H1 (cell line): ENCODE measurements around the gene TRABD2A. TPM values are rescaled to one million over a fixed set of nuclear protein-coding genes. Genes with fewer than 3 reads are reported as not detected.

Experiments
- CTCF ChIA-PET: fragments of 300-600 bp; sonication (Branson Sonifier 250); formaldehyde crosslinking; loops from one replicate; lab custom pipeline; 2021; ENCODE audit not compliant: partially characterized antibody; lab: Charles Lee
- POLR2A ChIA-PET: fragments of 300-600 bp; sonication (Branson Sonifier 250); formaldehyde crosslinking; loops from one replicate; lab custom pipeline; 2021; ENCODE audit warnings: inconsistent platforms; ENCODE audit not compliant: partially characterized antibody; lab: Charles Lee
- DNase-seq, 2 experiments: peaks; one replicate each; pipeline versions ENCODE4 v3.0.0 to v3.0.0-alpha.2; 2010 to 2022; ENCODE audit warnings: low spot score in 2 of 2, low read depth in 1 of 2, mixed read lengths in 1 of 2
- FAIRE-seq: peaks from 2 replicates; lab custom pipeline; 2011; peaks lifted over from hg19 to GRCh38; lab: Jason Lieb, UNC
- H2AFZ ChIP-seq: 2 replicates; pipeline ENCODE4 v1.8.1; 2012; ENCODE audit warnings: low read length, inconsistent platforms
- H2AK5ac ChIP-seq: 2 replicates; pipeline ENCODE4 v1.6.1; 2013; ENCODE audit warnings: low read depth, low read length
- H2BK120ac ChIP-seq: replicated peaks from 2 replicates; pipeline ENCODE3; 2013; ENCODE audit warnings: low read depth, low read length, inconsistent platforms
- H2BK12ac ChIP-seq: 2 replicates; pipeline ENCODE4 v1.6.1; 2013; ENCODE audit warnings: low read depth, low read length
- H2BK15ac ChIP-seq: 2 replicates; pipeline ENCODE4 v1.6.1; 2013; ENCODE audit warnings: low read length
- H2BK20ac ChIP-seq: 2 replicates; pipeline ENCODE4 v1.6.1; 2013; ENCODE audit warnings: low read length
- H2BK5ac ChIP-seq: 2 replicates; pipeline ENCODE4 v1.6.1; 2013; ENCODE audit warnings: low read depth, low read length
- H3K14ac ChIP-seq: 2 replicates; pipeline ENCODE4 v1.6.1; 2013; ENCODE audit warnings: inconsistent platforms; ENCODE audit not compliant: insufficient read length
- H3K18ac ChIP-seq: 2 replicates; pipeline ENCODE4 v1.6.1; 2013; ENCODE audit warnings: low read length; ENCODE audit errors: extremely low read depth
- H3K23ac ChIP-seq: 2 replicates; pipeline ENCODE4 v1.6.1; 2013; ENCODE audit warnings: inconsistent platforms; ENCODE audit not compliant: insufficient read length
- H3K23me2 ChIP-seq: 2 replicates; pipeline ENCODE4 v1.6.1; 2013; ENCODE audit warnings: low read depth, low read length
- H3K27ac ChIP-seq: 2 replicates; pipeline ENCODE4 v1.6.1; 2011; ENCODE audit warnings: low read depth, low read length, inconsistent platforms
- H3K27me3 ChIP-seq, 4 experiments: replicated peaks in 1 of 4; 1 replicate in 1 of 4; 2 replicates in 3 of 4; pipeline versions ENCODE4 v1.6.1 to v1.8.1; 2011 to 2013; ENCODE audit warnings: low read length in 3 of 4, mild to moderate bottlenecking in 3 of 4, inconsistent platforms in 2 of 4, mixed read lengths in 2 of 4, moderate library complexity in 1 of 4; ENCODE audit not compliant: control insufficient read depth in 3 of 4, insufficient read depth in 3 of 4; ENCODE audit errors: extremely low read depth in 1 of 4
- H3K36me3 ChIP-seq, 4 experiments: 2 replicates each; pipeline versions ENCODE4 v1.6.1 to v1.8.1; 2011 to 2013; ENCODE audit warnings: mild to moderate bottlenecking in 4 of 4, low read length in 3 of 4, moderate library complexity in 2 of 4, control low read depth in 1 of 4, inconsistent platforms in 1 of 4; ENCODE audit not compliant: insufficient read depth in 4 of 4, control insufficient read depth in 2 of 4
- H3K4ac ChIP-seq: replicated peaks from 2 replicates; pipeline ENCODE3; 2013; ENCODE audit warnings: low read length, low read depth, mixed read lengths, inconsistent platforms; ENCODE audit not compliant: insufficient read length
- H3K4me1 ChIP-seq, 4 experiments: replicated peaks in 1 of 4; 1 replicate in 1 of 4; 2 replicates in 3 of 4; pipeline versions ENCODE4 v1.6.1 to v1.8.1; 2011 to 2013; ENCODE audit warnings: low read length in 3 of 4, inconsistent platforms in 2 of 4, mixed read lengths in 1 of 4; ENCODE audit not compliant: insufficient read depth in 4 of 4, control insufficient read depth in 3 of 4
- H3K4me2 ChIP-seq, 2 experiments: 2 replicates each; pipeline versions ENCODE4 v1.6.1 to v1.8.1; 2011 to 2013; ENCODE audit warnings: low read depth in 2 of 2, low read length in 2 of 2, control low read depth in 1 of 2, inconsistent platforms in 1 of 2, mild to moderate bottlenecking in 1 of 2; ENCODE audit not compliant: insufficient read depth in 1 of 2
- H3K4me3 ChIP-seq, 4 experiments: fragments of 200-600, 300-600 bp in 1 of 4; sonication (generic), shearing (Covaris generic), sonication (Bioruptor Twin) in 1 of 4; 2 replicates each; pipeline versions ENCODE4 v1.5.1 to v1.8.1; 2011 to 2016; ENCODE audit warnings: low read length in 4 of 4, low read depth in 3 of 4, control low read depth in 2 of 4, inconsistent platforms in 2 of 4, mild to moderate bottlenecking in 2 of 4, mixed read lengths in 1 of 4, moderate library complexity in 1 of 4; ENCODE audit not compliant: insufficient read depth in 2 of 4; ENCODE audit errors: extremely low read depth in 1 of 4
- H3K56ac ChIP-seq: replicated peaks from 2 replicates; pipeline ENCODE3; 2013; ENCODE audit warnings: low read depth, mild to moderate bottlenecking, mixed read lengths, low read length, inconsistent platforms; ENCODE audit not compliant: insufficient read length
- H3K79me1 ChIP-seq: 2 replicates; pipeline ENCODE4 v1.6.1; 2013; ENCODE audit warnings: low read depth, low read length, control low read depth
- H3K79me2 ChIP-seq, 2 experiments: 2 replicates each; pipeline versions ENCODE4 v1.6.1 to v1.8.1; 2012 to 2013; ENCODE audit warnings: low read length in 2 of 2, mild to moderate bottlenecking in 2 of 2, inconsistent platforms in 1 of 2; ENCODE audit not compliant: insufficient read depth in 2 of 2, control insufficient read depth in 1 of 2
- H3K9ac ChIP-seq, 4 experiments: replicated peaks in 1 of 4; 1 replicate in 1 of 4; 2 replicates in 3 of 4; pipeline versions ENCODE4 v1.6.1 to v1.8.1; 2011 to 2013; ENCODE audit warnings: low read depth in 3 of 4, low read length in 3 of 4, control low read depth in 2 of 4, mild to moderate bottlenecking in 2 of 4, moderate library complexity in 2 of 4, inconsistent platforms in 1 of 4; ENCODE audit errors: extremely low read depth in 1 of 4
- H3K9me3 ChIP-seq, 2 experiments: 2 replicates each; pipeline versions ENCODE4 v1.6.1 to v1.8.1; 2012 to 2013; ENCODE audit warnings: mild to moderate bottlenecking in 2 of 2, moderate library complexity in 2 of 2, control low read depth in 1 of 2, inconsistent platforms in 1 of 2, low read depth in 1 of 2, low read length in 1 of 2, mixed read lengths in 1 of 2; ENCODE audit not compliant: insufficient read depth in 2 of 2
- H4K20me1 ChIP-seq, 2 experiments: replicated peaks in 1 of 2; 2 replicates each; pipeline versions ENCODE3 to v1.8.1; 2011 to 2013; ENCODE audit warnings: inconsistent platforms in 2 of 2, low read length in 2 of 2, mild to moderate bottlenecking in 1 of 2; ENCODE audit not compliant: insufficient read depth in 2 of 2, control insufficient read depth in 1 of 2
- H4K5ac ChIP-seq: 2 replicates; pipeline ENCODE4 v1.6.1; 2013; ENCODE audit warnings: low read length, low read depth, mixed read lengths, inconsistent platforms; ENCODE audit not compliant: insufficient read length
- H4K8ac ChIP-seq: 2 replicates; pipeline ENCODE4 v1.8.0; 2013; ENCODE audit warnings: mild to moderate bottlenecking, moderate library complexity, low read length, inconsistent platforms; ENCODE audit not compliant: insufficient read depth; ENCODE audit errors: extremely low read depth
- H4K91ac ChIP-seq: replicated peaks from 2 replicates; pipeline ENCODE3; 2013; ENCODE audit warnings: low read length, mixed read lengths, inconsistent platforms; ENCODE audit not compliant: insufficient read length
- ASH2L ChIP-seq: fragments of 200-600, 300-600 bp; sonication (generic); IDR thresholded peaks from one replicate; pipeline ENCODE4 v1.7.1; 2017; ENCODE audit warnings: low read length
- CEBPB ChIP-seq: IDR thresholded peaks from 2 replicates; pipeline ENCODE4 v1.6.1; 2012; ENCODE audit warnings: low read depth, low read length
- CTBP2 ChIP-seq: IDR thresholded peaks from 2 replicates; pipeline ENCODE4 v1.7.0; 2011; ENCODE audit warnings: borderline replicate concordance, mild to moderate bottlenecking, moderate library complexity, mixed read lengths, low read length; ENCODE audit not compliant: insufficient read depth, insufficient read length
- EGR1 ChIP-seq: IDR thresholded peaks from 2 replicates; pipeline ENCODE4 v1.6.1; 2011; ENCODE audit warnings: low read depth, low read length, borderline replicate concordance
- HDAC2 ChIP-seq, 2 experiments: fragments of 300-600 bp in 1 of 2; sonication (generic) in 1 of 2; IDR thresholded peaks; 2 replicates each; pipeline ENCODE4 v1.6.1; 2011 to 2012; ENCODE audit warnings: low read depth in 2 of 2, low read length in 2 of 2, mild to moderate bottlenecking in 2 of 2, moderate library complexity in 2 of 2, borderline replicate concordance in 1 of 2, inconsistent platforms in 1 of 2
- POU5F1 ChIP-seq: IDR thresholded peaks from 2 replicates; pipeline ENCODE4 v1.6.1; 2011; ENCODE audit warnings: low read depth, mild to moderate bottlenecking, low read length, moderate library complexity
- RNF2 ChIP-seq: fragments of 200-900, 300-1000 bp; sonication (generic); IDR thresholded peaks from 2 replicates; pipeline ENCODE4 v1.7.1; 2016; ENCODE audit warnings: borderline replicate concordance, low read depth, mild to moderate bottlenecking, antibody characterized with exemption, low read length; ENCODE audit not compliant: poor library complexity, severe bottlenecking; ENCODE audit errors: missing control alignments
- SUZ12 ChIP-seq: fragments of 200-600 bp; sonication (generic); IDR thresholded peaks from 2 replicates; pipeline ENCODE4 v1.6.1; 2012; ENCODE audit warnings: mild to moderate bottlenecking, inconsistent platforms, low read length, moderate library complexity, mixed read lengths
- TCF12 ChIP-seq: IDR thresholded peaks from 2 replicates; pipeline ENCODE4 v1.6.1; 2011; ENCODE audit warnings: low read depth, mild to moderate bottlenecking, low read length
- TEAD4 ChIP-seq: IDR thresholded peaks from 2 replicates; pipeline ENCODE4 v1.6.1; 2012; ENCODE audit warnings: low read depth, low read length, inconsistent platforms, mixed read lengths
- YY1 ChIP-seq: IDR thresholded peaks from 2 replicates; pipeline ENCODE4 v1.6.1; 2011; ENCODE audit warnings: low read depth, mild to moderate bottlenecking, low read length
- WGBS, 2 experiments: shearing (Covaris generic) in 1 of 2; methylation state at CpG; one replicate each; pipeline versions ENCODE4 v1.1.6 to v1.1.7; 2013 to 2015; ENCODE audit warnings: low lambda C conversion rate in 2 of 2, mixed read lengths in 2 of 2, inconsistent platforms in 1 of 2, low coverage in 1 of 2, missing lambda C conversion rate in 1 of 2; ENCODE audit not compliant: insufficient replicate concordance in 2 of 2, insufficient coverage in 1 of 2, insufficient read length in 1 of 2; ENCODE audit errors: extremely low coverage in 1 of 2, missing lambda C conversion rate in 1 of 2; 5-methylcytosine and 5-hydroxymethylcytosine counted together
- polyA plus RNA-seq, 7 experiments: library from polyadenylated mRNA; depleted of rRNA in 3 of 7; stranded (reverse) in 5 of 7; unstranded in 2 of 7; fragments of >200 nt in 5 of 7; fragments of 200-250 nt in 2 of 7; gene quantifications; 1 replicate in 5 of 7; 2 replicates in 1 of 7; 4 replicates in 1 of 7; pipeline versions ENCODE4 v1.2.1 to v1.2.3, GENCODE V29; 2011 to 2013; ENCODE audit warnings: missing spikeins in 2 of 7, mixed read lengths in 2 of 7
- total RNA-seq: library from RNA; stranded (reverse); fragmentation: NEBNext Ultra II Directional; extraction: Animal tissue kit (Norgen Biotek cat#: 25700); gene quantifications from 2 replicates; pipeline ENCODE4 v1.2.1, GENCODE V29; 2021

The TRABD2A gene
- total and polyA plus RNA-seq, 2 of the 8 experiments (the other 6 are each of a cell fraction or from before 2014, with no cell fraction given) = 17.3 to 18.6 TPM

DNA sequence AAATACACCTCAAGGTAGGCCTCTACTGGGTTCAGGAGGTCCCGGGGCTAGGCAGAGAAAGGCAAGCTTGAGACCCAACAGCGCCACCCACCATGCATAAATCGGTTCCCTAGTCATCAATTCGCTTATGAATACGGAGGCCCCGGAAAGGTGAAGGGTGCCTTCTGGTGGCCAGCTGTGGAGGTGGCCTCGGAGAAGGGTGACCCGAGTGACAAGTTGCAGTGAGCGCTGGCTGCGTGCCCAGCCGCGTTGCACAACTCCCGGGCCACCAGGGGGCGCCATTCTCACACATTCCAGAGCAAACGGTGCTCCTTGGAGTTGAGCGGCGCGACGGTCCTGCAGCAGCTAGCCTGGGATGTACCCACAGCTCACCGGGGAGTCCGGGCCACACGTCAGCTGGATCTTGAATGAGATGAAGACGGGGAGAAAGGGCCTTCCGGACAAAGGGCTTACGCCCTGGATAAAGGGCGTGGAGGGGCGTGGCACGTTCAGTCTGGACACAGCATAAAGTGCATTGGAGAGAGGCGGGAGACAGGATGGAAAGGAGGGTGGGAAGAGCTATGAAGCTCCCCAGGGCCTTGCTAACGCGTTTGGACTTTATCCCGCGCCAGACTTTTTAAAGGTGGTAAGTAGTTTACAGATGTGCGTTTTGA lies 45.0 kb upstream of the TRABD2A start:
- no peak overlapping the region for H3K4ac ChIP-seq
- H3K14ac ChIP-seq = no peak overlapping the region
- no peaks in the 10 kb centered on the region for H3K9me3 ChIP-seq
- H2BK120ac ChIP-seq = no peak overlapping the region
- H3K79me1 ChIP-seq = no peaks in the 10 kb centered on the region
- peak overlapping the region; percentile 46; the same call in 1 of the 2 replicates for H2BK15ac ChIP-seq
- no peaks in the 10 kb centered on the region for H3K36me3 ChIP-seq
- no peaks in the 10 kb centered on the region for H3K79me2 ChIP-seq
- FAIRE-seq (no peak), DNase-seq (peak; percentile 96 to 100)
- H3K23ac ChIP-seq = no peak overlapping the region
- POLR2A ChIA-PET = interaction anchor here (0.7 to 3.1 kb wide), 20 partner anchors 12 to 613 kb away, joined by 3 to 36 read pairs (median 4); partner anchors contain the start of genes KCMF1, MAT2A, TMSB10 and TRABD2A
- H3K27ac ChIP-seq = no peak overlapping the region
- 13% methylated on average over 34 of the region's 34 CpGs; no CpG with 5 or more reads in 1 of the 2 experiments for WGBS, 2 experiments
- H2AK5ac ChIP-seq = no peak overlapping the region; the same call in 1 of the 2 replicates
- peak overlapping the region; percentile 85 for H4K91ac ChIP-seq
- H3K4me1 ChIP-seq = peaks cover 0 to 10% (median 2%) of the 10 kb centered on the region in 4 experiments; a peak in 2 of 7 replicates
- H3K23me2 ChIP-seq = no peaks in the 10 kb centered on the region
- H3K18ac ChIP-seq = peak overlapping the region; percentile 15; the same call in 1 of the 2 replicates
- H2BK5ac ChIP-seq = peak overlapping the region; percentile 62; the same call in 1 of the 2 replicates
- H3K27me3 ChIP-seq = peaks cover 0 to 9% (median 3%) of the 10 kb centered on the region in 4 experiments; a peak in 2 of 7 replicates
- H2BK20ac ChIP-seq = peak overlapping the region; percentile 93; the same call in 1 of the 2 replicates
- H4K5ac ChIP-seq = no peak overlapping the region
- H4K20me1 ChIP-seq = no peaks in the 10 kb centered on the region
- CTCF ChIA-PET = interaction anchor here (0.6 to 3.8 kb wide), 67 partner anchors 9 to 451 kb away, joined by 3 to 57 read pairs (median 5); partner anchors contain the start of genes TMSB10 and TRABD2A
- peak overlapping the region; percentile 90; the same call in 1 of the 2 replicates for H2BK12ac ChIP-seq
- H2AFZ ChIP-seq = 0 out of 2 replicates have a peak overlapping the region, but pooled peaks have one; percentile 65
- peak overlapping the region in 3 of 4 experiments; percentile 28 to 53 (median 45); a peak in 6 of 8 replicates for H3K4me3 ChIP-seq
- no peak overlapping the region for H3K56ac ChIP-seq
- H4K8ac ChIP-seq = no peak overlapping the region
- no peak overlapping the region for H3K9ac ChIP-seq
- peak overlapping the region; percentile 13 to 80 for H3K4me2 ChIP-seq
- TF ChIP-seq YY1 = peak; percentile 31; the same call in 1 of the 2 replicates
- peak; percentile 75 for TF ChIP-seq CTBP2
- peak in 1 of 2 experiments; percentile 75; a peak in 1 of 4 replicates for TF ChIP-seq HDAC2 (IDR thresholded peaks at IDR 0.05; ENCODE audit: borderline replicate concordance in 1 of 2, low read depth in 2 of 2, low read length in 2 of 2)
- TF ChIP-seq TCF12 = peak; percentile 73; the same call in 1 of the 2 replicates
- no peak for TF ChIP-seq POU5F1
- peak; percentile 95 for TF ChIP-seq CEBPB
- TF ChIP-seq SUZ12 = no peak
- peak; percentile 12 for TF ChIP-seq RNF2
- TF ChIP-seq EGR1 = no peak
- peak; percentile 98 for TF ChIP-seq TEAD4
- peak; percentile 72 for TF ChIP-seq ASH2L
